ENCODE results near the gene SPTSSB.

DNA sequence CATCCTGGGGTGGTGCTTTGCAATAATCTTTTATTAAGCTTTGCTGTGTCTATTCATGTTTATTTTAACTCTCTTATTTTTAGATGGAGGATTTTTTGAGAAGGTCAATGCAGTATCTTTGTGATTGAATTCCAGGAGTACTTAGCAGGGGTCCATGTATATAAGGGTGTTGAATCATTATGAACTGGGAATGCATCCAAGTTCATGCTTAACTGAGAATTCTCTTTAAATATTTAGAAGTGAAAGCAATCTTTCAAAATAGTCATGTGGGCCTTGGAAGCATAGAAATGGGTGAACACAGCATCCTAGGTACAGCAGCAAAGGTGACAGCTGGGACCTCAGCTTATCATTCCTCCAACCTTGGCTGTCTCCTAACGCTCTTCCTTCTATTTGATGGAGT is 27.3 kb downstream of the SPTSSB start:
- TF ChIP-seq CTCF (IDR thresholded peaks at IDR 0.05; ENCODE audit: insufficient read depth, low read depth, low read length) (no peak), EZH2 (IDR thresholded peaks at IDR 0.05; ENCODE audit: insufficient read depth, low read length) (no peak)
